GM21825 (cell line): ENCODE results near the gene MYO18B.

Experiments
- ATAC-seq: cut with Tn5 transposase; IDR thresholded peaks from one replicate; pipeline ENCODE4 v1.9.1; 2021; ENCODE audit warnings: mild to moderate bottlenecking, moderate library complexity; ENCODE audit not compliant: unreplicated experiment

The MYO18B gene

DNA sequence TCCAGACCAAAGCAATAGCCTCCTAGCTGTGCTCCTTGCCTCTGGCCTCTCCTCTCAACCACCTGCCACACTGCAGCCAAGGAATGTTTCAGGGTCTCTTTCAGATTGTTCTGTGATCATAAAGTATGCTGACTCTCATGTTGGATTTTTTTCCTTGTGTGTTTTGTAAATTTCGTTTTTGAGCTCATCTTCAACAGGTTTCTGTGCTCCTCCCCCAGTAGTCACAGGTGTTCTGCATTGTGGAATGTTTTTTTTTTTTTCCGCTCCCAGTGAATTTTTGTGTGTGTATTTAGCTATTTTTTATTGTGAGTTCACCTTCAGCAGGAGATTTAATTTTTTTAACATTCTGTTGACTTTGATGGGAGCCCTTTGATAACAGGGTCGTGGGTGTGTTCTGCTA, 153.7 kb downstream of the MYO18B start:
- ATAC-seq = no peak

DNA sequence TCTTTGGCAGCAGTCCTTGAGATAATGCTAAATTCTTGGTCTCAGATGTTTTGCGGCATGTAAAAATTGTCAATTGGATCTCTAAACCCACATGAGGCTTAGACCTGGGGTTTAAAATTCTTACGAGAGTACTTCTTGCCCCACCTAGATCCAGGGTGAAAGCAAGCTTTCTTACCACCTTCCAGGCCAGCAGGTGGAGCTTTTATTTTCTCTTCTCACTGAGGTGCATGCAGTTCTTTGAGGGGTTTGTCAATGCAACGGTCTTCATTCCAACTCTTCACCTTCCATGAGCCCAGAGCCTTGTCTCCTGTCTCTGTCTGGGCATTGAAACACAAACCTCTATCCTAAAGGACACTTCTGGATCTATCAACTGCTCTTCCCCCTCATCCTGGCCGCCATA, 154.1 kb downstream of the MYO18B start:
- no peak for ATAC-seq

DNA sequence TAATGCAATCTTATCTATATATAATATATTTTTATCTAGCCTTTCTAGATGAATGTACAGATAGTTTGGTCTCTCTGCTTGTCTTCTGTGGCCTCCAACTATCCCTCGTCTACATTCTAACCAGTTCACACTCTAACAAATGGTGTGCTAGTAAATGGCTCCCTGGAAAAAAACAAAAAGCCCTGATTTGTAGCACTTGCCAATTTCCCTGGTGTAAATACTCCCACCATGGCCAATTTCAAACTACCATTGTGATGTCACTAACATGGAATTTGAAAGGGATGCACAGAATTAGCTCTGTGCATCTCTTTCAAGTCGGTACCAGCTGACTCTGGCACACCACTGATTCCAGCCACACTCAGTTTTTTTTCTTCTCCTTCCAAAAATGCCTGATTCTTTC, 154.6 kb downstream of the MYO18B start:
- no peak for ATAC-seq

DNA sequence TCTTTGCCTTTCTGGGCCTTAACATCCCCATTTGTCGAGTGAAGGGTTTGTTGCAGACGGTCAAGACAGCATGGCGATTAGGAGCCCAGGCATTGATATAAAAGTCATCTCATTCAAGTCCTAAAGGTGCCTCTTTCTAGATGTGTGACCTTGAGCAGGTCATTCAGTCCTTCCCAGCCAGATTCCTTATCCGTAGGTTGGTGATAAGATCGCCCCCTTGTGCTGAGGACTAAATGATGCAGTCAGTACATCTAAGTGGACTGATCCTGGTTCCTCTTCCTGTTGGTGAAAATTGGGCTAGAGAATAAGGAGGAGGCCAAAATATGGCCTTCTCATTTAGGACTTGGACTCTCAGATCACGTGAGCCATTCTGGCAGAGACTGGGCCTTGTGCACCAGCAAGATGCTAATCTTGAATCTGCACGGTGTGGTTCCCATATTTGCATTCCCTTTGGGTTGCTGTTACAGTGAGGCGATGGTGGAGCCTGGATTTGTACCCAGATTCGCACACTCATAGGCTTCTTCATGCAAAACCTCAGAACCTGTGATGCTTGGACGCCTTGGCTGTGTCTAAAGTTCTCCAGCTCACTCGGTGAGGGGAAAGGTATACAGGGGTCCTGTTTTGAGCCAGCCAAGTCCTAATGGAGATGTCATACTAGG, 156.8 kb downstream of the MYO18B start:
- ATAC-seq = no peak

DNA sequence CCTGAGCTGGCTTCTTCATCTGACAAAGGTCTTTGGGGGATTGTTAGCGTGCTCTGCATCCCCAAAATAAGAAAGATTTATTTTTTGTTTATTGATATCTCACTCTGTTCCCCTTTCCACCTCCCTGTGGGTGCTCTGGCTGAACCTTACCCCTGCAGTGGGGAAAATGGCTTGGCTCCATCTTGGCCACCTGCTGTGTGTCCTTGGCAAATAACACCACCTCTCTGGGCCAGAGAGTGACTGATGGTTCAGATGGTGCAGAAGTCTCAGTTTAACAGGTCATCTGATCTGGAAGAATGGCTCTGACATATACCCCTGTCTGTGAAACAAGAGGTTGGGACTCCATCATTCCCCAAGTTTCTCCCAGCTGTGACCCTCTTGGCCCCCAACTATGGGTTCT, 157.6 kb downstream of the MYO18B start:
- no peak for ATAC-seq

DNA sequence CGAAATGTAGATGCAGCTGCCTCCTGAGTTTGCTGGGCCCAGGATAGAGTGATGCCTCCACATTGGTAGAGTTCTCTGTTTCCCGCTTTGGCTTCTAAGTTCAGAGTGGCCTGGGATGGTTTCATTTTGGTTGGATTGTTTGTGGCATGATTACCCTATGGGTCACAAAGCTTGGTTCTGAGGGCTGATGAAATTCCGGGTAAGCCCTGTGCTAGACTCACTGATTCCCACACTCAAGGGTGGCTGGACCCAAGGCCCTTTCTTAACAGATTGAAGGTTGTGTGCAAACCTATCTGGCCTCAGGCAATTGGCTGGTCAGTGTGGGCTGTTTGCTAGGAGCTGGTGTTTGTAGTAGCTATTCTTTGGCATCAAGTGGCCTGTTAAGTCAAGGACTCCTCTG, 158.4 kb downstream of the MYO18B start:
- ATAC-seq = no peak

DNA sequence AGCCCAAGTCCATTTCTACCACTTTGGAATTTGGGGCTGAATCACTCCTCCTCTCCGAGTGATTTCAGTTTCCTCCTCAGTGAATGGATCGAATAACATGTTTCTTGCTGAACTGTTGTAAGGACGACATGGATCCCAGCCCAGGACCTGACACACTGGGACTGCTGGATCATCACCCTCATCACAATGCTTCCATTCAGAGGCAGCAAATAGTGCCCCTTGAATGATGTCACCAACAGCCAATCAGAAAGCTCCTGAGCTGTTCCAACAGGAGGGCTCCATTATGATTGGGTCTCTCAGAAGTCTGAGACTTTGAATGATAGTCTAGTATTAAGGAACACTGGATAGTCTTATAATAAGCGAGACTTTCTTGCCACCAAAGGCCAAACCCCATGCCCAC, 158.9 kb downstream of the MYO18B start:
- ATAC-seq = no peak

DNA sequence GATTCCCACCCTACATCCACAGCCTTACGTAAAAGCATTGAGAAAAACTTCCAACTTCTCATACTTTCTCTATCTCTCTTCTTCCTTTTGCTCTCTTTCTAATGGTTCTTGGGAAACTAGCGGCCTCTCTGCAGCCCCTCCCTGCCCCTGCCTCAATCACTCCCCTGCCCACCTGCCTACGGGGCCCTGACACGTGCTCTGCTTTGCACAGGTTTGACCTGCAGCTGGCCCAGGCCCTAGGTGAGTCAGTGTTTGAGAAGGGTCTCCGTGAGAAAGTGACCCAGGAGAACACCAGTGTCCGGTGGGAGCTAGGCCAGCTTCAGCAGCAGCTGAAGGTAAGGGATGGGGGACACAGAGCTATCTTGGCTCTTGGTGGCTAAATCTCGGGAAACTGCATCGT, 160.4 kb downstream of the MYO18B start:
- ATAC-seq = no peak

DNA sequence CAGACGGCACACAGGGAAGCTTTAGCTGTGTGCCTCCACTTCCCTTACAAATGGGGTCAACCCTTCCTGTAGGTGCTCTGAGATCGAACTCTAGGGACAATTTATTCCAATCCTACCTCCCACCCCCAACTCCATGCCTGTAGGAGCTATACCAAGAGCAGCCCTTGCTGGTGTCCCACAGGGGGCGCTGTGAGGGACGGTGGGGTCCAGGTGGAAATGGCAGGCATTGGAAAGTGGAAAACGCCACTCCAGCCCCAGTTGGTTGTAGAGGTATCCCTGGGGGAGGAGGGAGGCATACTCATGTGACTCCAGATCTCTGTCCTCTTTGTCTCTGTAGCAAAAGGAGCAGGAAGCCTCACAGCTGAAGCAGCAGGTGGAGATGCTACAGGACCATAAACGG, 161.3 kb downstream of the MYO18B start:
- ATAC-seq = no peak

DNA sequence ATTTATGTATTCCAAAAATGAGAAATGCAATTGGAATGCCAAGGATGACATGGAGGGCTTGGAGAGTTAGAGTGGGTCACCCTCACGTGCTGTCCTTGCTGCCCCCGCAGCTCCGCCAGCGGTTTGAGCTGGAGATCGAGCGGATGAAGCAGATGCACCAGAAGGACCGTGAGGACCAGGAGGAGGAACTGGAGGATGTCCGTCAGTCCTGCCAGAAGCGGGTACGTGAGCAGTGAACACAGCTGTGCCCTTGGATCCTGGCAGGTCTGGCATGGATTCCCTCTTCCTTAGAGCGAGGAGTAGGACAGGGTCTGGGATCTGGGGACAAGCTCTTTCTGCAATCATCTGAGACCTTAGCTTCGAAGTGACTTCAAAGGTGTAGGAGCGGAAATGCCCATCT, 166.2 kb downstream of the MYO18B start:
- ATAC-seq = no peak

DNA sequence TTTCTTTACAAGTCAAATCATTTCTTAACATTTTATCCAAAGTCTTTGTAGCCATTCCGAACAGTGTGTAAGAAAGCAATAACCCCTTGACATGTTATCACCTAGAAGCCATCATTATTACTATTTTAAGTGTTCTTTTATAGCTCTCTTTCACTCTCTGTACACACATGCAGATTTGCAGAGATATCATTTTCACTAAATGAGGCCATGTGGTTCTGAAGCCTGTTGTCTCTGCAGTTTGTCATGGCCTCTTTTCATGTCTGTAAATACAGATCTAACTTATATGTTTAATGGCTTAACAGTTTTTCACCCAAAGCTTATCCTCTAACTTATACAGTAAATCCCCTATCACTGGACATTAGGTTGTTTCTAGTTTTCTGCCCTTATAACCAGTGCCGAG, 166.8 kb downstream of the MYO18B start:
- no peak for ATAC-seq

DNA sequence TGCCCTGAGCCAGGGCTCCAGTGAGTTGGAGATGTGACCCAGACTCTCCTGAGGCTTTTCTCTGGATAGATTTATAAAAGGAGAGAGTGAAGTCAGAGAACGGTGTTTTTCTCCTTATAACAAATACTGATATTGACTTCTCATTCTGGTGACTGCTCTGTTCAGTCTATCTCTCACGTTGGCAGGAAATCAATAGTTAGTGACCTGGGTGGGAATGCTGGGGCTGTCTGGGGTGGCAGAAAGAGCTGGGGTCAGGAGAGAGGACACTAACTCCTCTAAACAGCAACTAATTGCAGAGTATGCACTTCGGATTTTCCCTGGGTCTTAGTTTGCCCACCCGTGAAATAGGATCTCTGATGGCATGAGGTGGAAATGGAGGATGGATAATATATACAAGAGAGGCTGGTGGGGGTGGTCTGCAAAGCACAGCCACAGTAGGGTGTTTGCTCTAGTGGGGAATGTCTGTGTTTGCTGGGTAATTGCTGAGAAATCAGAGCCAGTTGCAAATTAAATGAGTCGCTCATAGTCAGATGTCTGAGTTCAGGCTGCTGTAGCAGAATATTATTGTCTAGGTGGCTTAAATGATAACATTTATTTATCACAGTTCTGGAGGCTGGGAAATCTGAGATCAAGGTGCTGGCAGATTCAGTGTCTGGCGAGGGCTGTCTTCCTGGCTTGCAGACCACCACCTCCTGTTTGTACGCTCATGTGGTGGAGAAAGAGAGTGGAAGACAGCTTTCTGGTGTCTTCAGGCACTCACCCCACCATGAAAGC, 167.8 kb downstream of the MYO18B start:
- no peak for ATAC-seq

DNA sequence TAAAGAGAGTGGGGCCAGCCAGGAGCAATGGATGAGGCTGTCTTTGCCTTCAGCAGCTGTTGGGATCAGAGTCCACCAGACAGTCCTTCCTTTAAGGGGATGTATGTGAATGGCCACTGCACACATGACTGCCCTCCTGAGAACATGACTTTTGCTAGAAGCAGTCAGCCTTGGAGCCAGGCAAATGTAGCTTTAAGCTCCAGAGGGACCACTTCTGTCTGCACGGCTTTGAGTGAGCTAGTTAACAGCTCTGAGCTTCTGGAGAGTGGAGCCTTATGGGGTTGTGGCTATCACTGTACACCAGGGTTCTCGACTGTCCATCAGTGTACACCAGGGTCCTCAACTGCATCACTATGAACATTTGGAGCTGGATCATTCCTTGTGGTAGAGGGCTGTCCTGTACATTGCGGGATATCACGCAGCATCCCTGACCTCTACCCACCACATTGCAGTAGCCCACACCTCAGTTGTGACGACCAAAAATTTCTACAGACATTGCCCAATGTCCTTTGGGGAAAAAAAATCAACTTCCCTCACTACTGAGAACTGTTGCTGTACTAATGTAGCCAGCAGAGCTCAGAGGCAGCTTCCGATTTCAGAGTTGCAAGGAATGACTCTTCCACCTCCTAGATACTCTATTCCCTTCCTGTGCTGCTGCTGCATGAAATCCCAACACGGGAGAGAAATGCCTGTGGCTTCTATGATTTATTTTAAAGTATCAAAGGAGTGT, 169.4 kb downstream of the MYO18B start:
- ATAC-seq = no peak

DNA sequence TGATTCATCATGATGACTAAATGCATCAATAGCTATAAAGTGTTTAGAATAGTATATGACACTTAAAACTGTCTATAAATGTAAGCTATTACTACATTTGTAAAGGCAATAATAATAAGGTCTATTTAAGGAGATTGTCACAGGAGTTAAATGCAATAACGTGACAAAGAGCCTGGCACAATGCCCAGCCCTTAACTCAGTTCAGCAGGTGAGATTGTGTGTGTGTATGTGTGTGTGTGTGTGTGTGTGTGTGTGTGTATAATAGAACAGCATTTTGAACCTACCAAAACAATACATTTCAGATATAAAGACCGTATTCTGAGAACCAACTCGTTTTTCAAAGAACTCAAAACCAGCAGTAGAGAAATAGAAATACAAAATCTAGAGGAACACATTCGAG, 177.5 kb downstream of the MYO18B start:
- no peak for ATAC-seq

DNA sequence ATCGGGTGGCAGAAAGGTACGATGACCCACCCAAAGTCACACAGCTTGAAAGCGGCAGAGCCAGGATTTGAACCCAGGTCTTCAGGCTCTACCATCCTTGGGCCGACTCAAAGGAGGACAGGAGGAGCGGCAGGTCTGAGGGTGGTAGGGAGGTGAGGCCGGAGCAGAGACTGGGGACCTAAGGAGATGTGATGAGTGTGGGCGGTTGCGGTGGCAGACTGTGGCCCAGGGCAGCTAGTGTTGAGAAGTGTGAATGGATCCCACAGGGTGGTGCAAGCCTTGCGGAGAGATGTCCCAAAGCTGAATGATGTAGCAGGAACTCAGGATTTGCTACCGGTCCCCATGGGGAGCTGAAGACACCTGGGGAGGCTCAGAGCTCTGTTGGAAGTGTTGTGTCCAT, 180.2 kb downstream of the MYO18B start:
- ATAC-seq = no peak

DNA sequence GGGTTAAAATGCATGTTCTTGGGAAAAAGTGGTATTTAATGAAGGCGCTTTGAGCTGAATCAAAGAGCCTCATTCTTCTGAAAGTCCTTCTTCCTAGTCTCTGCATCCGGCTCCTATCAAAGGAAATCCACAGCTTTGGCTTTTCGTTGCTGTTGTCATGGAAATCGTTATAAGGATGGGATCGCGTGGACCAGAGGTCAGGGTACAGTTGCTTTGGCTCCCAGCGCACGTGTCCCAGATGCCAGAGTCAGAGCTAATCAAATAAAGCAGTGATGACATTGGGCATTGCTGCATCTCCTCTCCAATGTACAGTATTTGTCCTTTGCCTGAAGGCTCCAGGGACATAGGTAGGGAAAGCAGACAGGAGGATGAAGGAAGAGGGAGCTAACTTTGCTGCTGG, 181.9 kb downstream of the MYO18B start:
- ATAC-seq = no peak

DNA sequence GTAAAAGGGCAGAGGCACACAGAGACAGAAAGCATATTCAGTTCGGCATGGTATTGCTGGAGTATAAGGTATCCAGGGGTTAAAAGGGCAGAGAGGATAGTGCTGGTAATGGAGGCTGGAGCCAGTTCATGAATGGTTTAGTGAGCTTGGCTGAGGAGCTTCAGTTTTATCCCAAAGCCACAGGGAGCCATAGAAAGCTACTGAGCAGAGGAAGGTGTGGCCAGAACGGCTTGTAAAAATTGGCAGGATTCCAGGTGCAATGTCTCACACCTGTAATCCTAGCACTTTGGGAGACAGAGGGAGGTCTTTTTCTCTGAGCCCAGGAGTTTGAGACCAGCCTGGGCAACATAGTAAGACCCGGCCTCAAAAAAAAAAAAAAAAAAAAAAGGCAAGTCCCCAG, 186.1 kb downstream of the MYO18B start:
- no peak for ATAC-seq

DNA sequence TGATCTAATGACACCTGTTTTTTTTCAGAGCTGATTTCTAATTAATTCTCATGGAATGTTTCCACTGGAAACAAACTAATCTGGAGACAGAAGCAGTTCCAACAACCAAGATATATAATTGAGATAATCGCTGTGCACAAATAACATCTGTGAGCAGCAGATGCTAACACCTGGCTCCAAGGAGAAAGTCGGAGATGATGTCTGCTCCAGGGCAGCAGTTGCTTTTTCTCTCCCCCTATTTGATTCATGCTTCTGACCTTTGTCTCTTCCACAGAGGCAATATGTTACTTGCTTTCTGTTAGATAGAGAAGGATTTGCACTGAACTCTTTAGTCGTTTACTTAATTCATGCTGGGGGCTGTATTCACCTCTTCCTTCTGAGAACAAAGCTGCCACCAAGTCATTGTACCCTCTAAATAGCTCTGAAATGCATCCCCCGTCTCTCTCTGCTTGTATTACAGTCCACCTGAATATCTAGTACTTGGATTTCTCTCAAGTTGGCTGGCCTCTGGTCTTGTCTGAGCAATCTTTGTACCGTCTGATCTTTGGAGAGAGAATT, 187.4 kb downstream of the MYO18B start:
- ATAC-seq = no peak

DNA sequence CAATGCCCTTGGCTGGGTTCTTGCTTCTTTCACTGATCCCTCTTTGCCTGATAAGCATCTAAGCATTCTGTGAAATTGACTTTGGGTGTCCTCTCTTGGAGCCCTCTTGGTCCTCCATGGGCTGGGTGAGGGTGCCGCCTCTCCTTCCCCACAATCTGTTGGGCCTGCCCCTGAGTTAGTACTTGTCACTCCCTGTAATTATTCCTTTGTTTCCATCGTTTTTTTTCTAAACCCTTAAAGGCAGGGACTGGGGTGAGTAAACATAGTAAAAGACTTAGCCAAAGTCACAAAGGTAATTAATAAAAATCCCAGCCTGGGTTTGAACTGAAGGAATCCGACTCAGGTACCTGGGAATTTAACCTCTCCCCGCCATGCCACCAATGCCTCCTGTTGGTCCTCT, 188.1 kb downstream of the MYO18B start:
- ATAC-seq = no peak

DNA sequence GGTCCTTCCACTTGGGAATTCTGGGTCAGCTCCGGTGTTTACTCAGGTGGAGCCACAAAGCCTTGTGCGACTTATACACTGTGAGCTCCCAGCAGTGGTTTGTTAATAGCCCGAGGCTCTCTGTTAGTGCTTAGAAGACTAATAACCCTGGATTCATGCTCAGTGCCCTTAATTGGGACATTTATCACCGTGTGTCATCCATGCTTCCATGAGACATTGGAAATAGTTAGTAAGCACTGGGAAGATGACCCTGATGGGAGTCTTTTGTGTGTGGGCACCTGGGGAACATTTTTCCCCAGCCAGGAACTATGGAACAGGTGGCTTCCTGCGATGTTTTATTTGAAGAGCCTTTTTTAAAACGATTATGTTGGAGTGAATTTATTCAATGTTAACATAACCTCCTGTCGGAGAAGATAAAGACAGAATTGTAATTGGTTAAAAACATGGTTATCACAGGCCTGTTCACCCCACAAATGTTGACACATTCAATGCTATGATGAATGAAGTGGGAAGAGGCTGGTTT, 188.9 kb downstream of the MYO18B start:
- no peak for ATAC-seq

DNA sequence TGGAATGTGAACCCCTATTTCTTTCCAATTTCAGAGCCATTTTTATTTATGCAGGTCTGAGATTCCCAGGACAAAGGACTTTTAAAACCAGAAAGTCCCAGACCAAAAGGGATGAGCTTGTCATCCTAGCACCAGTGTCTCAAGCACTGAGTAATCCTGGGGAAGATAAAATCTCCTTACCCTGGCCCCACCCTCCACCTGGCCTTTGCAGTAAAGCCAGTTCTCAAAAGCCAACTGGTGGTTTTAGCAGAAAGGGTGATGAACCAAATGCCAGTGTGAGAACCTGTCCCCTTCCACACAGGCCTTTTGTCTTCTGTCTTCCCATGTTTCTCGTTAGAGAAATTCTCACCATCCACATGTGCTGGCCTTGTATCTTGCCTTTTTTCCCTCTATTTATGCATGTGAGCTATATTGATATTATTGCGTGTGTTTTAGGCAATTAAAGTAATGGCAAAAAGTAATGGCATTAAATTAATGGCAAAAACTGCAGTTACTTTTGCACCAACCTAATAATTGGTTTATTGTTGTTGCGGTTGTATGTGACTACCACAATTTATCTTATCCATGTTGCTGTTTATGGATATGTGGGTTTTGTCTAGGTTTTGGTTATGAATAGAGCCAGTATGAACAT, 191.3 kb downstream of the MYO18B start:
- no peak for ATAC-seq
